HG03442 (cell line): Measurements from ENCODE around the gene KCNK4.

Experiments used
- ATAC-seq: cut with Tn5 transposase; IDR thresholded peaks from one replicate; pipeline ENCODE4 v1.9.1; 2021; ENCODE audit warnings: mild to moderate bottlenecking, moderate library complexity; ENCODE audit not compliant: unreplicated experiment

KCNK4 gene

DNA sequence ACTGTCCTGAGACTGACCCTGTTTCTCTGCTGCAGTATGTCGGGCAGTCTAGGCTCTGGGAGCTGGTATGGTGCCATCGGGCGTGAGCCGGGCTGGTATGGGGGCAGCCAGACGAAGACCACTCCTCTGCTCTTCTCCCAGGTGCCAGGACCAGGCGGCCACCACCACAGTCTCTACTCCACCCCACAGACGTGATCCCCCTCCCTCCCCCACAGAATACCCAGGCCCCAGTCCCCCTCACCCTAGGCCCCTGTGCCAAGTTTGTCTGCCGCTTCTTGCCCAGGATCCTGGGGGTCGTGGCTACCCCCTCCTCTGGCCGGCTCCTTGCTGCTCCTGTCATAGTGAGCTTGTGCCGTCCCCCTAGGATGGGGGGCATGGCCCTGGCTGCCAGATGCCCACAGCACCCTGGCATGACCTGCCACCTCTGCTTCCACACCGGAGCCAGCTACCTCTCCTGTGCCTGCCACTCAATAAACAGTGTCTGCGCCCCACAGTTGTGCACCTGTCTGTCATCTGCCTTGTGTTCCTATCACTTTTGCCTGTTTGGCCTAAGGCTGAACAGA, 2.0 kb upstream of the KCNK4 start:
- no peak for ATAC-seq

DNA sequence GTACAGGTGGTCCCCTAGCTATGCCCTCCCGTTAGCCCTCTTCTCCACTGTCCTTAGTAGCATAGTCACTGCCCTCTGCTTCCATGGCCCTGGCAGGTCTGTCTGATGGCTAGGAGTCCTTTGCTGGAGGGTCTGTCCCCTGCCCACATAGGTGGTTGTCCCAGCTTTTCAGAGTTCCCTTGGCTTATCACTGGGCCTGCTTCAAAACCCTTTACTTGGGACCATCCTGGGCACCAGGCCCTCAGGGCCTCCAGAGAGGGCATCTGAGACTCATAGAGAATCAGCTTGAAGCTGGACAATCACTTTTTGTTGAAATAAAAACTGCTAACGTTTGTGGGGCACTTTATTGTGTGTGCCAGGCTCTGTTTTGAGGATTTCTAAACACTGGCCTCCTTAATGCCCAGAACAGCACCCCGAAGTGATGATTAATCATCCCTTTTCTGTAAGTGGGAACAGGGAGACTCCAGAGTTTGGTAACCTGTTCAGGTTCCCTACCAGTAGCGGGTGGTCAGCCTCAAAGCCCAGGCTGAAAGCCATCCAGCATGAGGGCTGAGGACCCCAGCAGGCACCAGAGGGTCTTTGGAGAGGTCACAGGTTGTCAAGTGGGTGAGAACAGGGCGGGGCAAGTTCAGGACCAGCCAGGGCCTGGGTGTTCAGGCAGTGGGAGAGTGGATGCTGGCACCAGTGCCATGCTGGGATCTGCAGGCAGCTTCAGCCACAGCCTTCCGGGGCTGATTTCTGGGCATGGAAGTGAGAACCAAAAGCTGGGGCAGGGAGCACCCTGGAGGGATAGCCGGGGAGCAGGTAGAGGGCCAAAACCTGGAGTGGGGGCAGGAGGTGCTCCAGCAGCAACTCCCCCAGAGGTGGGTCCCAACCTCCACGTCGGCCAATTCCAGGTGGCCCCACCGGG, 495 bp upstream of the KCNK4 start:
- ATAC-seq = no peak

DNA sequence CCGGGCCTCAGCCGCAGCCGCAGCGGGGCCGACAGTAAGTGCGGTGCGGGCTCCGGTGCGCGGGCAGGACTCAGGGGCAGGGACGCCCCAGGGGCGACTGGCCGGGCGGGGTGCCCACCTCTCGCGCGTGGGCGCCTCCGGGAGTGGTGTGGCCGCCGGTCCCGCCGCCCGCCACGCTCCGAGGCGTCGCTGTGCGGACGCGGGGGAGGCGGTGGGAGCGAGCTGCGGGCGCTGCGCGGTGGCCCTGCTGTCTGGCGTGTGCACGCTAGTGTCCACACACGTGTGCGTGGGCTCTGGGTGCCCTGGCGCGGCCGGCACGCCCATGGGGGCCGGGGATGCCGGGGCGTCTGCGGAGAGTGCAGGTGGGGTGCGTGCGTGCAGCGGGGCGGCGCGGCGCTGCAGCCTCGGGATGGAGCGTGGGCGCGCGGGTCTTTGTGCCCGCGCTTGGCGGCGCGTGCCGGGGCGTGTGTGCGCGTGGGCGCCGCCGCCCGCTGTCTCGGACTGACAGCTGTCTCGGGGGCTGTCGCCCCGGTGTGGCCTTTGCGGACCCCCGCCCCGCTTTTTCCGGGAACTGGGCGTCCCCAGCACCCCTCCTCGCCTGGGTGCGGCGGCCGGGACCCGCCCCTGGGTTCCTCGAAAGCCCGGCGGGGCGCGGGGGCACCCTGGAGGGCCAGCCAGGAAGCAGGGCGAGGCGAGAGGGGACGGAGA, 804 bp downstream of the KCNK4 start:
- no peak for ATAC-seq

DNA sequence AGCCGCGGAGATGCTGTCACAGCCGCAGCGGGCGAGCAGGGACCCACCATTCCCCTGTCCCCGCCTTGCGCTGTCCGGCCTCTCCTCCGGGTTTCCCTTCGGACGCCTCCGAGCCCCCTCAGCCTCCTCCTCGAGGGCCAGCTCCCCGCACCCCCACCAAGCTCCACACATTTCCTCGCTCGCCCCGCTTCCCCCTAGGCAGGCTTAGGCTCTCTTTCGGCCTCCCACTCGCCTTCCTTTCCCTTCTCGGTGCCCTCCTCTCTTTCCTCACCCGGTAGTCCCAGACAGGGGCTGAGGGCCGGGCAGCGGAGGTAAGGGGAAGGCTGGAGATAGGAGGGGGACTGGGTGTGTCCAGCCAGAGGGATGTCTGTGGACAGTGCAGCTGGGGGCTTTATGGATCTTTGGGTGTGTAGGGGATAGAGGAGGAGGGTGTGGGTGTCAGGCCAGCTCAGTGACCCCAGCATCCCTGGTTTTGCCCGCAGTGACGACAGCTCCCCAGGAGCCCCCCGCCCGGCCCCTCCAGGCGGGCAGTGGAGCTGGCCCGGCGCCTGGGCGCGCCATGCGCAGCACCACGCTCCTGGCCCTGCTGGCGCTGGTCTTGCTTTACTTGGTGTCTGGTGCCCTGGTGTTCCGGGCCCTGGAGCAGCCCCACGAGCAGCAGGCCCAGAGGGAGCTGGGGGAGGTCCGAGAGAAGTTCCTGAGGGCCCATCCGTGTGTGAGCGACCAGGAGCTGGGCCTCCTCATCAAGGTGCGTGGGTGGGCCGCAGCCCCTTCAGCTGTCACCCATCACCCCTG, 1.6 kb downstream of the KCNK4 start:
- ATAC-seq = no peak

DNA sequence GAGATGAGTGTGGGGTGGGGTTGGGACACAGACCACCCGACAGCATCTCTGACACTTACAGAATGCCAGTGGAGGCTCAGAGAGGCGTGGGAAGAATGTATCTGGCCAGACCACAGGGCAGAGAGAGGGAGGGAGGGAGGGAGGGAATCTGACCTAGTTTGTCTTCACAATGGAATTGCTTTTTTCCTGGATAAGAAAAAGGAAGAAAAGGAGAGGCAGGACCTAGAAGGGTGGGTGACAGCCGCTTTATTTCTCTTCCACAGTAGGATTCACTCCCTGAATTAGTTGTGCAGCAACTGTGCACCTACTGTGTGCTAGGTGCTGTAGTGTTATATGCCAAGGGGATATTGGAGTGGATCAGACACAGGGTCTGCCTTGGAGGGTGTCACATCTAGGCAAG, 3.7 kb downstream of the KCNK4 start:
- no peak for ATAC-seq

DNA sequence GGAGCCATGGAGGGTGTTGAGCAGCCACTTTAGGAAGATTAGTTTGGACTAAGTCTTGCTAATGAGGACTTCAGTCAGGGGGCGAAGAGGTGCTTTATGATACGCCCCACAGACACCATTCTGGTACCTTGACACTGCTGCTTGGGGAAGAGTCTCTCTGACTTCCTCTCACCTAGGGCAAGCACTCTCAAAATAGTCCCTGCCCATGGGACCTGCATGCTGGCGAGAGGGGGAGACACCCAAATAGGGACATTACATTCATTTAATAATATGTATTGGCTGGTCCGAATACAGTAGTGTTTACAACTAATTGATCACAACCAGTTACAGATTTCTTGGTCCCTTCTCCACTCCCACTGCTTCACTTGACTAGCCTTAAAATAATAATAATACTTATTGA, 4.7 kb downstream of the KCNK4 start:
- ATAC-seq = no peak

DNA sequence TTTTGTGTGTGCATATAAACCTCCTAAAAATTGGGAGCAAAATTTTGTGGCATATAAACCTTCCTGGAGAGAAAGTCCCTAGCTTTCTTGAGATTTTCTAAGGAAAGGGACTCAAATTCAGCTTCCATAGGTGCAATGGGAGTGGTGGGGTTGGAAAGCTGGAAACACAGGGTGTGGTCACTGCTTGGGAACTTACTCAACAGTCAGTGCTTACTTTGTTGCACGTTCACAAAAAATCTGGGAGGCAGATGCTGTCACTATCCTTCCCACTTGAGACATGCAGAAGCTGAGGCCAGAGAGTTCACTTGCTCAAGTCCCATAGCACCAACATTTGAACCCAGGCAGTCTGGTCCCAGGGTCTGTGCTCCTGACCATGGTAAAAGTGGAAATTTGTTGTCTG, 5.1 kb downstream of the KCNK4 start:
- ATAC-seq = no peak

DNA sequence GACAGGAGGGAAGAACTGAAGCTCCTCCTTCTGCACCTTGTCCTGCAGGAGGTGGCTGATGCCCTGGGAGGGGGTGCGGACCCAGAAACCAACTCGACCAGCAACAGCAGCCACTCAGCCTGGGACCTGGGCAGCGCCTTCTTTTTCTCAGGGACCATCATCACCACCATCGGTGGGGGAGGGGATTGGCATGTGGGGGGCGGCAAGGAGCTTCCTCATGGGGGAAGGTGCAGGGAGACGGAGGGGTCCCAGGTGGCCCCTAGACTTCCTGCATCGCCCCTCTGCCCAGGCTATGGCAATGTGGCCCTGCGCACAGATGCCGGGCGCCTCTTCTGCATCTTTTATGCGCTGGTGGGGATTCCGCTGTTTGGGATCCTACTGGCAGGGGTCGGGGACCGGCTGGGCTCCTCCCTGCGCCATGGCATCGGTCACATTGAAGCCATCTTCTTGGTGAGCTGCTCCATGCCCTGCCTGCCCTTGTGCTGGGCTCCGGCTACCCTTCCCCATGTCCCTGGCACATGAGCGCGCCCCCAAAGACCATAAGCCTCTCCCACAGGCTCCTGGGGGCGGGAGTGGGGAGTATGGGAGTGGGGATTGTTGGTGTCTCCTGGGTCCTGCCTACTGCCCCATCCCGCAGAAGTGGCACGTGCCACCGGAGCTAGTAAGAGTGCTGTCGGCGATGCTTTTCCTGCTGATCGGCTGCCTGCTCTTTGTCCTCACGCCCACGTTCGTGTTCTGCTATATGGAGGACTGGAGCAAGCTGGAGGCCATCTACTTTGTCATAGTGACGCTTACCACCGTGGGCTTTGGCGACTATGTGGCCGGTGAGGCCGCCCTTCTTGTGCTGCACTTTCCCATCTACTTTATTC, 6.0 kb downstream of the KCNK4 start:
- no peak for ATAC-seq

DNA sequence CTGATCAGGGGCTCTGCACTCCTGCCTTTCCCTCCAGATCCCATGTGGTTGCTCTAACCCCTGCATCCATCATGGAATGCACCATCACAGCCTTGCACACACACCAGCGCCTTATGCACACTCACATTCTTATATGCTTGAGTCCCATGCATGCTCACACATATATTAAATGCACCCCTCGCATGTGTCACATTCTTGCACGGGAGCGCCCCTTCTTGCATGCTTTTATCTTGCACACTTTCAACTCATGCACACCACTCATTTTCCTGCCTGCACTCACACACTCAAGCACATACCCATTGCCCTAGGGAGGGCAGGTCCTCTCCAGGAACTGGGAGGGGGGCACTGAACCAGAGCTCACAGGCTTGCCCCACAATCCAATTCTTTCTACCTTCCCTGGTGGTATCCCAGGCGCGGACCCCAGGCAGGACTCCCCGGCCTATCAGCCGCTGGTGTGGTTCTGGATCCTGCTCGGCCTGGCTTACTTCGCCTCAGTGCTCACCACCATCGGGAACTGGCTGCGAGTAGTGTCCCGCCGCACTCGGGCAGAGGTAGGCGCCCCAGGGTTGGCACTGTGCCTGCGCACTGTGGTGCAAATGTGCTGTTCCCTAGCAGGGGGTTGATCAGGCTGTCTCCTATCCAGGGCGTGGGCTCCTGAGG, 6.7 kb downstream of the KCNK4 start:
- ATAC-seq = no peak

DNA sequence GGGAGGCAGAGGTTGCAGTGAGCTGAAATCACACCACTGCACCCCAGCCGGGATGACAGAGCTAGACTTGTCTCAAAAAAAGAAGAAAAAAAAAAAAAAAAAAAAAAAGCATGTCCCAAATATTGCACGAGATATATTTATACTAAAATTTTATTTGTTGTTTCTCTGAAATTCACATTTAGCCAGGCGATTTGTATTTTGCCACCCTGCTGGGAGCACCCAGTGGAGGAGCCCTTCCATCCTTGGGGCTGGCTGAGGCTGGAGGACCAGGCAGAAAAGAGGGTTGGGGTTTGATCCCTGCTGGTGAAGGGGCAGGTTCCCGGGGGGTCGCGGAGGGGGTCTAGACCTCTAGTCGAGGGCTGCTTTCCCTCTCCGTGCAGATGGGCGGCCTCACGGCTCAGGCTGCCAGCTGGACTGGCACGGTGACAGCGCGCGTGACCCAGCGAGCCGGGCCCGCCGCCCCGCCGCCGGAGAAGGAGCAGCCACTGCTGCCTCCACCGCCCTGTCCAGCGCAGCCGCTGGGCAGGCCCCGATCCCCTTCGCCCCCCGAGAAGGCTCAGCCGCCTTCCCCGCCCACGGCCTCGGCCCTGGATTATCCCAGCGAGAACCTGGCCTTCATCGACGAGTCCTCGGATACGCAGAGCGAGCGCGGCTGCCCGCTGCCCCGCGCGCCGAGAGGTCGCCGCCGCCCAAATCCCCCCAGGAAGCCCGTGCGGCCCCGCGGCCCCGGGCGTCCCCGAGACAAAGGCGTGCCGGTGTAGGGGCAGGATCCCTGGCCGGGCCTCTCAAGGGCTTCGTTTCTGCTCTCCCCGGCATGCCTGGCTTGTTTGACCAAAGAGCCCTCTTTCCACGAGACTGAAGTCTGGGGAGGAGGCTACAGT, 8.1 kb downstream of the KCNK4 start:
- no peak for ATAC-seq

DNA sequence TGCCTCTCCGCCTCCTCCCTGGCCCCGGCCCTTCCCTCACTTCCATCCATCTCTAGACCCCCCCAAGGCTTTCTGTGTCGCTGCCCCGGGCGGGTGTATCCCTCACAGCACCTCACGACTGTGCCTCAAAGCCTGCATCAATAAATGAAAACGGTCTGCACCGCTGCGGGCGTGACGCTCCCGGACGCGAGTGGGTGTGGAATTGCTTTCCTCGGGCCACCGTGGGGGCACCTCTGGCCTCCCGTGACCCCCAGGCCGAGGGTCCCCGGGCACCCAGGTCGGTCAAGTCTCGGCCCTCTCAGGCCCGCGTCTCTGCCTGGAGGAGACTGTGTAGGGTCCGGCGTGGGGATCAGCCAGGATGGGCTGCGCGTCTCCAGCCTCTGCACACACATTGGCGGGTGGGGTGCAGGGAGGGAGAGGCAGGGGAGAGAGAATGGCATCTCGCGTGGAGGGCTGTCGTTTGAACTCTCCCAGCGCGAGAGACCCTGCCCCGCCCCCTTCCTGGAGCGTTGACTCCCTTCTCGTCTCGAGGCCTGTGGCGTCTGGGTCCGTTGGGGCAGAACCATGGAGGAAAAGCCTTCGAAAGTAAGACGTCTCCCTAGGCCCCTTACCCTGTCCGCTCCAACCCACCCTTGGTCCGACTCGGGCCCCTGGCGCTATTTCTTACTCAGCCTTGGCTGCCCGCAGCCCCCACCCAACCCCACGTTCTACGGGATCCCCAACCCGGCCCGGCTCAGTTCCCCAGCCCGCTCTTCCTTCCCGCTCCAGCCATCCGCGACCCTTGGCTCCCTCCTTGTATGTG, 8.9 kb downstream of the KCNK4 start, which contains the start of gene CATSPERZ:
Gene CATSPERZ (plus strand): TSS at position 512 of the 802 bp plus-strand sequence. CDS start 53 bp downstream, at position 565.
- ATAC-seq = no peak

DNA sequence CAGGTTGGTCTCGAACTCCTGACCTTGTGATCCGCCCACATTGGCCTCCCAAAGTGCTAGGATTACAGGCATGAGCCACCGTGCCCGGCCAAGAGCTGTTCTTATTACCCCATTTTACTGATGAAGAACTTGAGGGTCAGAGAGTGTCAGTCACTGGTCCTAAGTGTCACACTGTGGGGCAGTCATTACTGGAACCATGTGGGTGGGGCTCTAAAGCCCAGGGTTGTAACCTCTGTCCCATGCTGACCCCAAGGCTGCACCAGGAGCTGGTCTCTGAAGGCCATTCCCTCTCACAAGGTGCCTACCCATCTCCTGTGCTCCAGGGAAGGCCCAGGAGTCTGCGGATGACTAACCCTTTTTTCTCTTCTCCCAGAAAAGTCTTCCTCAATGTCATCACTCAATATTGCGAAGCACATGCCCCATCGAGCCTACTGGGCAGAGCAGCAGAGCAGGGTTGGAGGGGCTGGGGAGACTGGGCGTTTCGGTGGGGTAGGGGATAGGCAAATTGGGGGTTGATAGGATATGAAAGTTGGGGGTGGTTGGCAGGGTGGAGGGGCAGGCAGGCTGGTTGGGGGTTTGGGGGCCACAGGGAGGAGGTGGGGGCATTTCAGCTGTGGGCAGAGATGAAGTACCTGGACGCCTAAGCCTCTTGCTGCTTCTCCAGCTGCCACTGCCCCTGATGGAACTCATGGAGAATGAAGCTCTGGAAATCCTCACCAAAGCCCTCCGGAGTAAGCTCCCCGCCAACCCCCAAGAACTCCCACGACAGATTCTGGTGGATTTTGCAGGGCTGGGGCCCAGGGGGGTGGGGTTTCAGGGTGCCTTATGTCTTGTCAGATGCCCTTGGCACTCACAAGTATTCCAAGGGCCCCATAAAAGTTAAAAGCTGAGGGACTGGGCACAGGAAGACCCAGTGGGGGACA, 12.3 kb downstream of the KCNK4 start:
- no peak for ATAC-seq

DNA sequence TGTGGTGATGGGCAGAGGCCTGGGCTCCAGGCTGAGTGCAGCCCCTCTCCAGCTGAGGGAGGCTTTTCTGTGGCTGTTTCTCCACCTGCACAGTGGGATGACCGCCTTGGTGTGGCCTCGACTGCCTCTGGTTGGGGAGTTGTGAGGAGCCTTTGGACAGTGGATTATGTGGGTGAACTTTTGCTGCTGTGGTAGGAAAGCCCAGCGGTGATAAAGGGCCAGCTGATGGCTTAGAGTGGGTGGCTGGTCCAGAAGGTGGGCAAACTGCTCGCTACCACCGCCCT, 12.9 kb downstream of the KCNK4 start:
- ATAC-seq = no peak

DNA sequence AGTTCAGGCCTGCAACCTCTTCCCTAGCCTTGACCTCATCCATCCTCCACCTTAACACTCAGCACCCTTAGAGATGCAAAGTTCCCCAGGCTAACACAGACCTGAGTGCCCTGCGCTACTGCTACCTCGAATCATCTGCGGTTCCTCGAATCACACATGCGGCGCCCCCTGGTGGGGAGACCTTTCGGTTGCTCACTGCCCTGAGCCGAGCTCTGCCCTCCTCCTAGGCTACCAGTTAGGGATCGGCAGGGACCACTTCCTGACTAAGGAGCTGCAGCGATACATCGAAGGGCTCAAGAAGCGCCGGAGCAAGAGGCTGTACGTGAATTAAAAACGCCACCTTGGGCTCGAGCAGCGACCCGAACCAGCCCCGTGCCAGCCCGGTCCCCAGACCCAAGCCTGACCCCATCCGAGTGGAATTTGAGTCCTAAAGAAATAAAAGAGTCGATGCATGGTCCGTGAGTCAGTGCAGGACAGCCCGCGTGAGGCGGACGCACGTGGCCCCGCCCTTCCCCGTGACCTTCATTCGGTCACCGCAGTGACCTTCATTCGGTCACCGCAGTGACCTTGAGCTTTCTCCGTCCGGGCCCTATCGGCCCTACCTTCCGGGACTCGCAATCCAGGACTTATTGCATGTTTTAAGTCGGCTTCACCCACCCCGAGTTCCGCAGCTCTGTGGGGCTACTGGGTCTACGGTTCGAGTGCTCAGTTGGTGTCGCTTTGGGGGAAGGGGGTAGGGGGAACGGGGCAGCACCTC, 13.4 kb downstream of the KCNK4 start:
- ATAC-seq = peak; percentile 24

DNA sequence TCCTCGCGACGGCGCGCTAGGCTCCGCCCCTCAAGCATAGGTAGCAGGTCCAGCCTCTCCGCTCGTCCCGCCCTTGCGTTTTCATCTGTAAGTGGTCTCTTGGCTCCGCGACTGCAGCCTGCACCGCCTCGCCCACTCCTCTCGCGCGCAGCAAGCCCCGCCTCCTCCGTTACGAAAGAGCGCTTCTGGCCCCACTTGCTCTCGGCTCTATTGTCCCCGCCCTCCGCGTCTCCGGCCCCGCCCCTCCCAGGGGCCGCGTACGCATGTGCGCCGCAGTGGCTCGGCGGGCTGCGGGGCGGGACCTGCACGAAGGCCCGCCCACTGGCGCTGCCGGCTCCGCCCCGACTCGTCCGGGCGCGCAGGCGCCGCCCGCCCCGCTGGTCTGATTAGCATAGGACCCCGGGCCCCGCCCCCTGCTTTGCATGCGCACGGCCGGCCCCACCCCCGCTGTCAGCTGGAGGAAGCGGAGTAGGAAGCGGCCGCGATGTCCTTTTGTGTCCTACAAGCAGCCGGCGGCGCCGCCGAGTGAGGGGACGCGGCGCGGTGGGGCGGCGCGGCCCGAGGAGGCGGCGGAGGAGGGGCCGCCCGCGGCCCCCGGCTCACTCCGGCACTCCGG, 14.1 kb downstream of the KCNK4 start, which contains the start of gene ESRRA:
Gene ESRRA (plus strand): TSS at position 450 of the 616 bp plus-strand sequence. CDS start 1,656 bp downstream, outside the sequence.
- ATAC-seq = peak; percentile 62
